Brain microvascular endothelial cell (primary cell): ENCODE results near the gene AUTS2.

Experiments used
- DNase-seq: peaks from one replicate; pipeline ENCODE4 v3.0.0-alpha.2; 2020
- H3K27ac ChIP-seq: fragments of 250-450 bp; sonication (Bioruptor Pico); 2 replicates; pipeline ENCODE4 v1.5.1; 2020; ENCODE audit warnings: mild to moderate bottlenecking, moderate library complexity
- H3K27me3 ChIP-seq: fragments of 250-450 bp; sonication (Bioruptor Pico); replicated peaks from 2 replicates; pipeline ENCODE4 v1.5.1; 2020; ENCODE audit warnings: mild to moderate bottlenecking
- H3K36me3 ChIP-seq: fragments of 250-450 bp; sonication (Bioruptor Pico); replicated peaks from 2 replicates; pipeline ENCODE4 v1.5.1; 2020; ENCODE audit warnings: mild to moderate bottlenecking
- H3K4me3 ChIP-seq: 2 replicates; pipeline ENCODE4 v1.5.1; 2011; ENCODE audit warnings: low read depth, mild to moderate bottlenecking, control low read depth, low read length, moderate library complexity
- CTCF ChIP-seq: IDR thresholded peaks from 2 replicates; pipeline ENCODE4 v1.5.1; 2011; ENCODE audit warnings: low read depth, mild to moderate bottlenecking, moderate library complexity, low read length, control low read depth, inconsistent platforms; ENCODE audit errors: missing control alignments
- in situ Hi-C: cut with HindIII; loops from 2 replicates; pipeline ENCODE4 v1.10.0; 2017; ENCODE audit warnings: low sequenced_read_pairs, low pct_ligation_motif_present

The AUTS2 gene

DNA sequence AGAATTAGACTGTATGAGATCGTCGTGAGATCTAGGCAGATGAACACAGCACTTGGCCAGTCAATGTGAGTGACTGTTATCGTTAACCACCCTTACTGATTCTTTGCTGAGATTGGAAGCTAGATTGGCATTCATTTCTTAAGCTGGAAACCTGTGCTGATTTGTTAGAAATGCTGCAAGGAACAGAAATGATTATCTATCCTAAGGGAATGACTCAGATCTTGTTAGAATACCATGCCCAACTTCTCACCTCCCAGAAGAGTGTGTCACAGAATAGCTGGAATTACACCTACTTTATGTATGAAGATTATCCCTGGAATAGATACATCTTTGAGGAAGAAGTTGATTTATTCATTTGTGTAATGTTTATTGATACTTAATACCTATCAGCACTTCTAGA is 275.2 kb downstream of the AUTS2 start:
- no peak overlapping the region for H3K4me3 ChIP-seq
- no peak for DNase-seq
- H3K27me3 ChIP-seq, result no peaks in the 10 kb centered on the region
- no peak for TF ChIP-seq CTCF
- in situ Hi-C loops, result no loop called here
- no peak overlapping the region for H3K27ac ChIP-seq
- H3K36me3 ChIP-seq, result no peaks in the 10 kb centered on the region

GRCh38 chr7:69878015-69878414 is 279.7 kb downstream of the AUTS2 start:
- H3K36me3 ChIP-seq, result no peaks in the 10 kb centered on the region
- TF ChIP-seq CTCF, result no peak
- H3K27ac ChIP-seq, result no peak overlapping the region
- no peak overlapping the region for H3K4me3 ChIP-seq
- in situ Hi-C loops, result no loop called here
- no peak for DNase-seq
- H3K27me3 ChIP-seq, result no peaks in the 10 kb centered on the region

- no peak overlapping the region for H3K27ac ChIP-seq
- no peaks in the 10 kb centered on the region for H3K27me3 ChIP-seq
- in situ Hi-C loops, result no loop called here
- no peak for TF ChIP-seq CTCF
- no peak overlapping the region for H3K4me3 ChIP-seq
- DNase-seq, result no peak
- no peaks in the 10 kb centered on the region for H3K36me3 ChIP-seq
Observed at GRCh38 chr7:69878591-69878990, 280.3 kb downstream of the AUTS2 start.

- H3K36me3 ChIP-seq, result no peaks in the 10 kb centered on the region
- DNase-seq, result no peak
- no peaks in the 10 kb centered on the region for H3K27me3 ChIP-seq
- H3K27ac ChIP-seq, result no peak overlapping the region
- in situ Hi-C loops, result no loop called here
- H3K4me3 ChIP-seq, result no peak overlapping the region
- TF ChIP-seq CTCF, result no peak
Observed at GRCh38 chr7:69879989-69880388, 281.7 kb downstream of the AUTS2 start.

- Histone ChIP-seq H3K27ac (no peak overlapping the region), H3K4me3 (no peak overlapping the region), H3K27me3 (no peaks in the 10 kb centered on the region), H3K36me3 (no peaks in the 10 kb centered on the region)
- in situ Hi-C loops, result no loop called here
- no peak for TF ChIP-seq CTCF
- DNase-seq, result no peak
Observed at GRCh38 chr7:69880840-69881239, 282.6 kb downstream of the AUTS2 start.

- Histone ChIP-seq H3K4me3 (no peak overlapping the region), H3K36me3 (no peaks in the 10 kb centered on the region), H3K27ac (no peak overlapping the region), H3K27me3 (no peaks in the 10 kb centered on the region)
- TF ChIP-seq CTCF, result no peak
- in situ Hi-C loops, result no loop called here
- DNase-seq, result no peak
Observed at GRCh38 chr7:69882269-69882668, 284.0 kb downstream of the AUTS2 start.
